Measurements from ENCODE around the gene MYO15A.

MYO15A gene

GRCh38 chr17:18225121-18225641, 116.6 kb downstream of the MYO15A start, which contains the start of gene LLGL1:
TSS of gene LLGL1 (plus strand) at chr17:18225635. CDS start at chr17:18225683, 48 bp downstream.
- no peak for TF ChIP-seq CTCF (IDR thresholded peaks at IDR 0.05; ENCODE audit: control insufficient read depth, insufficient read depth, low read depth, low read length, missing control alignments)
- peak within 1 kb of the TSS; percentile 65 for H3K4me3 ChIP-seq (ENCODE audit: control insufficient read depth, low read depth, low read length)
- peak; percentile 66 for DNase-seq (ENCODE audit: low read depth)

GRCh38 chr17:18225642-18226283, 117.2 kb downstream of the MYO15A start:
- TF ChIP-seq CTCF (IDR thresholded peaks at IDR 0.05; ENCODE audit: control insufficient read depth, insufficient read depth, low read depth, low read length, missing control alignments) = no peak
- peak overlapping the region; percentile 65 for H3K4me3 ChIP-seq (ENCODE audit: control insufficient read depth, low read depth, low read length)
- no peak for DNase-seq (ENCODE audit: low read depth)

GRCh38 chr17:18226284-18226945, 117.9 kb downstream of the MYO15A start:
- H3K4me3 ChIP-seq (ENCODE audit: control insufficient read depth, low read depth, low read length) = peak overlapping the region; percentile 65
- TF ChIP-seq CTCF (IDR thresholded peaks at IDR 0.05; ENCODE audit: control insufficient read depth, insufficient read depth, low read depth, low read length, missing control alignments) = no peak
- DNase-seq (ENCODE audit: low read depth) = no peak

GRCh38 chr17:18227635-18228034, 119.1 kb downstream of the MYO15A start:
- DNase-seq (ENCODE audit: low read depth) = no peak

GRCh38 chr17:18228176-18228682, 119.7 kb downstream of the MYO15A start:
- H3K4me3 ChIP-seq (ENCODE audit: control insufficient read depth, low read depth, low read length) = no peak overlapping the region
- no peak for DNase-seq (ENCODE audit: low read depth)
- TF ChIP-seq CTCF (IDR thresholded peaks at IDR 0.05; ENCODE audit: control insufficient read depth, insufficient read depth, low read depth, low read length, missing control alignments) = no peak

More at GRCh38 chr17:18227635-18228034, 119.1 kb downstream of the MYO15A start:
- H3K4me3 ChIP-seq (ENCODE audit: control insufficient read depth, low read depth, low read length) = no peak overlapping the region
- no peak for TF ChIP-seq CTCF (IDR thresholded peaks at IDR 0.05; ENCODE audit: control insufficient read depth, insufficient read depth, low read depth, low read length, missing control alignments)

GRCh38 chr17:18229254-18229653, 120.7 kb downstream of the MYO15A start:
- no peak for TF ChIP-seq CTCF (IDR thresholded peaks at IDR 0.05; ENCODE audit: control insufficient read depth, insufficient read depth, low read depth, low read length, missing control alignments)

More at GRCh38 chr17:18229254-18229653, 120.7 kb downstream of the MYO15A start:
- no peak for DNase-seq (ENCODE audit: low read depth)
- H3K4me3 ChIP-seq (ENCODE audit: control insufficient read depth, low read depth, low read length) = no peak overlapping the region
